ENCODE results near the gene FAM228B.

GRCh38 chr2:24107336-24107735 is 15.9 kb upstream of the FAM228B start:
- TF ChIP-seq CTCF (conservative IDR thresholded peaks at IDR 0.05 in 1 of 2, IDR thresholded peaks at IDR 0.05 in 1 of 2; ENCODE audit: low read depth in 1 of 2, low read length in 2 of 2) (no peak), EZH2 (IDR thresholded peaks at IDR 0.05; ENCODE audit: low read length, missing control alignments) (no peak)

Measured in fibroblast of lung (primary cell).